ENCODE data around the gene ADAMTSL2.

The ADAMTSL2 gene

GRCh38 chr9:133499132-133499891 is 35.2 kb upstream of the ADAMTSL2 start:
- DNase-seq (ENCODE audit: extremely low read depth in 1 of 2, low read depth in 1 of 2): no peak

GRCh38 chr9:133499892-133500270 is 34.6 kb upstream of the ADAMTSL2 start:
- DNase-seq (ENCODE audit: extremely low read depth in 1 of 2, low read depth in 1 of 2): no peak

DNA sequence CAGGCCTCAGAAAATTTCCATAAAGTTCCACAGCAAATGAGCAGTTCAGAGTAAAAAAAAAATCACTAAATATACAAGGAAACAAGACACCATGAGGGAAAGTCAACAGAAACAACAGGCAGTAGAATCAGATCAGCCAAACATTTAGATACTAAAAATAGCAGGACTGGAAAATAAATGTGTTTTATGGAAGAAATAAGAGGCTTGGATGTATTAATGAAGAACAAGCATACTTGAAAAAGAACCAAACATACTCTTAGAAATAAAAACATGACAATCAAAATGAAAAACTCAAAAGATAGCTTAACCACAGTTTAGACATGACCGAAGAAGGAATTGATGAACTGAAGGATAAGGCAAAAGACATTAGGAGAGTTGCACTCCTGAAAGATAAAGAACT is 32.4 kb upstream of the ADAMTSL2 start:
- no peak for DNase-seq (ENCODE audit: extremely low read depth in 1 of 2, low read depth in 1 of 2)

DNA sequence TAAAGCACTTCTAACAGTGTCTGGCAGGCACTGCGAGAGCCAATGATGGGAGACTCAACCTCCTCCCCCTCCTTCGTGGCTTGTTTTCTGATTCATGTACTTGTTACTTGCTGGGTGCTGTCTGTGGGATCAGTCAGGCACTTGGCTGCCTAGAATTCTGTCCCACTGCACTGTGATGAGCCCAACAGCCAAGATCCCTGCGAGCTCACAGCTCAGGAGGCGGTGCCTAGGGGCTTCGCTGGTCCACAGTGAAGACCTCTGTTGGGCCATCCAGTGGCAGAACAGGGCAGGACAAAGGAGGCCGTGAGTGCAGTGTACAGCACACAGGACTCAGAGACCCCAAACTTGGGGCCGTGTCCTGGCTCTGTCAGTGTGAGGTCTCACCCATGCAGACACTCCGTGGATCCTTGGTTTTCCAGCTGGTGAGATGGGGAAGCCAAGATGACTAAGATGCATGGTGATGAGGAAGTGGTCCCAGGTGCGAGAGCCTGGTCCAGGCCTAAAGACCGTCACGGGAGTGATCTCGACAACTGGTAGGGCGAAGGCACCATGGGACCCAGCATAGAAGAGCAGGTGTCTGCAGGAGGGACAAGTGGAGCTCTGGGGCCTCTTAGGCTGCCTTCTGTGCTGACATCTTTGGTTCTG is 29.2 kb upstream of the ADAMTSL2 start:
- DNase-seq (ENCODE audit: extremely low read depth in 1 of 2, low read depth in 1 of 2): no peak

- DNase-seq (ENCODE audit: extremely low read depth in 1 of 2, low read depth in 1 of 2): no peak
Observed at GRCh38 chr9:133505901-133506652, 28.4 kb upstream of the ADAMTSL2 start.

GRCh38 chr9:133506653-133507038 is 27.9 kb upstream of the ADAMTSL2 start:
- DNase-seq (ENCODE audit: extremely low read depth in 1 of 2, low read depth in 1 of 2): no peak

DNA sequence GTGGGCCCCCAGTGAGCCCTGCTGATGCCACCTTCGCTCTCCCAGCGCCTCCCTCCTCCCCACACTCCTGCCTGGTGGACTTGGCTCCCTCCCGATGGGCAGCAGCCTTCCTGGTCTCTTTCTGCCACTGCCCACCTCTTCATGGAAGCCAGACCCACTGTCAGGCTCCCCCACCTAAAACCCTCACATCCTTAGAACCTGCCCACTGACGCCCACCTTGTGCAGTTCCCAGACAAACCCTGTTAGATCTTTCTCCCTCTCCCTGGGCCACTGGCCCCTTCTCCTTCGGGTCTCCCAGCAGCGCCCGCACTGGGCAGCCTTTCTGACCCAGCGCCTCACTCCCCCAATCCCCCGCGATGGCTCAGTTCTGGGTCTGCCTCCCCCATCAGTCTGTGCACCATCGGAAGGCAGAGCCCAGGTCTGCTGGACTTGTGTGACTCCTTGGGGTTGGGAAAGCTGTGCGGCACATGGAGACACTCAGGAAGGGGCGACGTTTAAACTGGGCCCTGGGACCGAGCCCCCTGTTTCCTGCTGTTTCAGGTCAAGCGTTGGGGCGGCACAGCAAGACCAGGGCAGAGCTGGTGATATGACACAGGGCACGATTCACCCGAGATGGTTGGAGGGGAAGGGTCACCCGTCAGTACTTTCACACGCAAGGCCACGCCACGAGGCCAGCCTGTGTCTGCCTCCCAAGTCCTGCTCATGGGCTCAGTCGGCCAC is 27.1 kb upstream of the ADAMTSL2 start:
- DNase-seq (ENCODE audit: extremely low read depth in 1 of 2, low read depth in 1 of 2): no peak

DNA sequence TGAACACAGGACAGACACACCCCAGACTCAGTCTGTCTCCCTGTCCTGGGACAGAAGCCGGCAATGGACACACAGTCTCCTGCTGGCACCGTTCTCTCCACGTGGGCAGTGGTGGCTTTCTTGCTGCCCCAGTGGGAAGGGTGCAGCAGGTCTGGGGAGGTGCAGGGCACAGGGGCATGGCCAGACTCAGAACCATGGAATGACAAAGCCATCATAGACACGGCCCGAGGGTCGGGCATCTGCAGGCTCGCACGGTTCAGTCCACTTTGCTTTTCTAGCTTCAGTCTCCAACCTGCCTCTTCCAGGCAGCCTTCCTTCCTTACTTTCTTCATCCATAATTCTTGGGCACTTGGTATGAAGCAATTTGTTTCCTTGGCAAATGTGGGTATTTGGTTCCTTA is 26.5 kb upstream of the ADAMTSL2 start:
- no peak for DNase-seq (ENCODE audit: extremely low read depth in 1 of 2, low read depth in 1 of 2)

- DNase-seq (ENCODE audit: extremely low read depth in 1 of 2, low read depth in 1 of 2): no peak
Observed at GRCh38 chr9:133509179-133510083, 25.1 kb upstream of the ADAMTSL2 start.

DNA sequence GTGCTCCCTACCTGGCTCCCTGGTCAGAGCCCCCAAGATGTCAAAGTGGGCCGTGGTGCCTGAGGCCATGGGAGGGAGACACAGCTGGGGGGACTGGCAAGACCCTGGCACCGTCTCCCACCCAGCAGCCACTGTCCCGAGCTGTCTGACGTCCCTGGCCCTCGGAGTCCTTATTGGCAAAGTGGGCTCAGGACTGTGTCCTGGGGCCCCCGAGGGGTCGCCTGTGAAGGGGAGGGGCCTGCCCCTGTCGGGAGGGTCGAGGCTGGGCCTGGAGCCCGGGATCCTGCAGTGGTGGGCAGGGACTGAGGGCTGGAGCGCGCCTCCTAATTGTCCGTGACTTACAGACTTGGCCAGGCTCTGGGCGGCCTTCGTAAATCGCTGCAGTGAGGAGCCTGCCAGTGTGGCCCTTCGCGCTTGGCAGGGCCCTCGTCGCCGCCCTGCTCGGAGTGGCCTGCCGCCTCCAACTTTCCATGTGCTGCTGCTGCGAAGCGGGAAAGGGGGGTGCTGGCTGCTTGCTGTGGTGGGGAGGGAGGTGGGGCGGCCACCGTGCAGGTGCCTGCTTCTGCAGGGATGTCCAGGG is 23.5 kb upstream of the ADAMTSL2 start:
- DNase-seq (ENCODE audit: extremely low read depth in 1 of 2, low read depth in 1 of 2): no peak

GRCh38 chr9:133511607-133512006 is 22.9 kb upstream of the ADAMTSL2 start:
- DNase-seq (ENCODE audit: extremely low read depth in 1 of 2, low read depth in 1 of 2): no peak

DNA sequence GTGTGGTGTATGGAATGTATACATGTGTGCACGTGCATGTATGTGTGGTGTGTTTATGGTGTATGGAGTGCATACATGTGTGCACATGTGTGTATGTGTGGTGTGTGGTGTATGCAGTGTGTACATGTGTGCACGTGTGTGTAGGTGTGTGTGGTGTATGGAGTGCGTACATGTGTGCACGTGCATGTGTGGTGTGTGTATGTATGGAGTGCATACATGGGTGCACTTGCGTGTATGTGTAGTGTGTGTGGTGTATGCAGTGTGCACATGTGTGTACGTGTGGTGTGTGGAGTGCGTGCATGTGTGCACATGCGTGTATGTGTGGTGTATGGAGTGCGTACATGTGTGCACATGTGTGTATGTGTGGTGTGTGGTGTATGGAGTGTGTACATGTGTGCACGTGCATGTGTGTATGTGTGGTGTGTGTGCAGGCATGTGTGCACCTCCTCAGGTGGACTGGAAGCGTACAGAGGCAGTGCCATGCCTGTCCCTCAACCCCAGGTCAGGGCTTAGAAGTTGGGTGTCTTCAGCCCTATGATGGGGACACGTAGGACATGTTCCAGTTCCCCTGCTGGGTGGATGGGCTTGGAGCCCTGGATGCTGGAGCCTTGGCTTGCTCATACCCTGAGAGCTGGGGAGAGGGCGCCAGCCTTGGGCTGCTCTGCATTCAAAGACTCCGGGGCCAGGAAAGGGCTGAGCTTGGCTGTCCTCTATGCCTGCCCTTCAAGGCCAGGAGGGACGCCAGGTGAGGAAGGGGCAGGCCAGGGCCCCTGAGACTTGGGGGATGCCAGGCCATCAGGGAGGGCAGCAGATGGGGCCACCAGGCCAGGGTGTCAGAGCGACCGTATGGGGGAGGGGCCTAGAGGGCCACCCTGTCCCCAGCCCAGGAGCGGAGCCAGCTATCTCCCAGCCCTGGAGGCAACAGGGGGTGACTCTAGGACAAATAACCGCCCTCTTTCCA is 22.0 kb upstream of the ADAMTSL2 start:
- DNase-seq (ENCODE audit: extremely low read depth in 1 of 2, low read depth in 1 of 2): no peak

GRCh38 chr9:133513214-133514100 is 21.0 kb upstream of the ADAMTSL2 start:
- DNase-seq (ENCODE audit: extremely low read depth in 1 of 2, low read depth in 1 of 2): no peak

DNA sequence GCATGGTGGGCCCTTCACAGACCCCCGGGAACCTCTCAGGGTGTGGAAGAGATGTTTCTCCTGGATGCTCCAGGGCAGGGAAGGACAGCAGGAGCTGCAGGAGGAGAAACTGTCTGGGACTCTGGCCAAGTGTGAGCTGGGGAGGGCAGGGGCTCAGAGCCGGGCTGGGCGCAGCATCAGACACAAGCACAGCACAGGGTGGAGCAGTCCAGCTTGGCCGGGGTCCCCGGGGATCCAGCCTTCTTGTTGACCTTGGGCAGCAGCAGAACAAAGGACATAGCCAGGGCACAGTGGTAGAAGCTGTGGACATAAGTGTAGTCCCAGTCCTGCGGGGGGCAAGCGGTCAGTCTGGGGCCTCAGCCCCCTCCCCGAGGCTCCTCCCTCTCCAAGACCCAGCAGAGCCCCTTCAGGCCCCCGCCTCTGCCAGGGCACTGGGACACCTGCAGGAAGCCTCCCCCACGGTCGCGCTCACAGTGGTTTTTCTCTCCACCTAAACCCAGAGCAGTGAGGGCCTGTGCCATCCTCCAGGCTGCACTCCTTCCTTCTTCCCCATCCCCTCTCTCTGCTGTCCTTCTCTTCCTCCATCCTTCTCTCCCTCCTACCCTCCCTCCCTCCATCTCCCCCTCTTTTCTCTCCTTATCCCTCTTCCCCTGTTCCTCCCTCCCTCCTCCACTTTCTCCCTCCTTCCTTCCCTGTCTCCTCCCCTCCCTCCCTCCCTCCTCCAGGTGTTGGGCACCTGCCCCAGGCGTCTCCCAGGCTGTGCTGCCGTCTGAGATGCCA is 19.9 kb upstream of the ADAMTSL2 start:
- DNase-seq (ENCODE audit: extremely low read depth in 1 of 2, low read depth in 1 of 2): no peak

- DNase-seq (ENCODE audit: extremely low read depth in 1 of 2, low read depth in 1 of 2): no peak
Observed at GRCh38 chr9:133515240-133515610, 19.3 kb upstream of the ADAMTSL2 start.

GRCh38 chr9:133515615-133516255 is 18.8 kb upstream of the ADAMTSL2 start:
- no peak for DNase-seq (ENCODE audit: extremely low read depth in 1 of 2, low read depth in 1 of 2)
